ENCODE data around the gene NGFR. TPM values are rescaled to one million over a fixed set of nuclear protein-coding genes. Genes with fewer than 3 reads are reported as not detected.

The NGFR gene
- total RNA-seq, 1 donor from 2014 or later, result 131 TPM

DNA sequence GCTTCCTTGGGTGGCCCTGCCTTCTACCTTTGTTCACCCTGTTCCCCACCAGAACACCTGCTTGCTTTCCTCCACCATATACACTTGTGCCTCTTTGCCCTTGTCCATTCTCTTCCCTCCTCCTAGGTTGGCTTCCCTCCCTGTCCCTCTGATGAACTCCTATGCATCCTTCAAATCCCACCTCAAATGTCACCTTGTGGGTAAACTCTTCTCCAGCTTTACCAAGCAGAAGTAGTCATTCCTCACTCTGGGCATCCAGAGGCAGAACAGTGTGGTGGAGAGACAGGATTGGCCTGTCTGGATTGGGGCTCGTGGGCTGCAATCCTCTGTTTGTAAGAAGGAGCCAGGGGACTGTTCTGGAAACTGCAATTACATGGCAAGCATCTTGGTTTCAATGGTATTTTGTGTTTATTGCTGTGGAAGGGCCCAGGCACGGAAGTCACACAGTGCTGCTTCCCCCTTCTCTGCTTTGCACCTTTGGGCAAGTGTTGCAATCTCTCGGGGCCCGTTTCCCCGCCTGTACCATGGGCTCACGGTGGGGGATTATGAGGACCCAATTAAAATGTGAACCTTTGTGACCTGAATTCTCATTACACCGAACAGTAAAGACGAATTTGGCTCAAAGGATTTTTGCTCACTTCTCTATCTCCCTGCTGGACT is 58.7 kb downstream of the NGFR start:
- Mint-ChIP-seq H3K4me3 (ENCODE audit: unreplicated experiment) (no peak overlapping the region), H3K27me3 (ENCODE audit: unreplicated experiment) (peaks cover 2% of the 10 kb centered on the region), H3K4me1 (ENCODE audit: low read depth, unreplicated experiment) (peaks cover 14% of the 10 kb centered on the region), H3K9me3 (ENCODE audit: unreplicated experiment) (peaks cover 2% of the 10 kb centered on the region), H3K36me3 (ENCODE audit: unreplicated experiment) (no peaks in the 10 kb centered on the region), H3K27ac (ENCODE audit: unreplicated experiment) (no peak overlapping the region)
- DNase-seq, result no peak
- TF ChIP-seq, protein P1, sequence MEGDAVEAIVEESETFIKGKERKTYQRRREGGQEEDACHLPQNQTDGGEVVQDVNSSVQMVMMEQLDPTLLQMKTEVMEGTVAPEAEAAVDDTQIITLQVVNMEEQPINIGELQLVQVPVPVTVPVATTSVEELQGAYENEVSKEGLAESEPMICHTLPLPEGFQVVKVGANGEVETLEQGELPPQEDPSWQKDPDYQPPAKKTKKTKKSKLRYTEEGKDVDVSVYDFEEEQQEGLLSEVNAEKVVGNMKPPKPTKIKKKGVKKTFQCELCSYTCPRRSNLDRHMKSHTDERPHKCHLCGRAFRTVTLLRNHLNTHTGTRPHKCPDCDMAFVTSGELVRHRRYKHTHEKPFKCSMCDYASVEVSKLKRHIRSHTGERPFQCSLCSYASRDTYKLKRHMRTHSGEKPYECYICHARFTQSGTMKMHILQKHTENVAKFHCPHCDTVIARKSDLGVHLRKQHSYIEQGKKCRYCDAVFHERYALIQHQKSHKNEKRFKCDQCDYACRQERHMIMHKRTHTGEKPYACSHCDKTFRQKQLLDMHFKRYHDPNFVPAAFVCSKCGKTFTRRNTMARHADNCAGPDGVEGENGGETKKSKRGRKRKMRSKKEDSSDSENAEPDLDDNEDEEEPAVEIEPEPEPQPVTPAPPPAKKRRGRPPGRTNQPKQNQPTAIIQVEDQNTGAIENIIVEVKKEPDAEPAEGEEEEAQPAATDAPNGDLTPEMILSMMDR (IDR thresholded peaks at IDR 0.05; ENCODE audit: partially characterized antibody, unreplicated experiment), result no peak

DNA sequence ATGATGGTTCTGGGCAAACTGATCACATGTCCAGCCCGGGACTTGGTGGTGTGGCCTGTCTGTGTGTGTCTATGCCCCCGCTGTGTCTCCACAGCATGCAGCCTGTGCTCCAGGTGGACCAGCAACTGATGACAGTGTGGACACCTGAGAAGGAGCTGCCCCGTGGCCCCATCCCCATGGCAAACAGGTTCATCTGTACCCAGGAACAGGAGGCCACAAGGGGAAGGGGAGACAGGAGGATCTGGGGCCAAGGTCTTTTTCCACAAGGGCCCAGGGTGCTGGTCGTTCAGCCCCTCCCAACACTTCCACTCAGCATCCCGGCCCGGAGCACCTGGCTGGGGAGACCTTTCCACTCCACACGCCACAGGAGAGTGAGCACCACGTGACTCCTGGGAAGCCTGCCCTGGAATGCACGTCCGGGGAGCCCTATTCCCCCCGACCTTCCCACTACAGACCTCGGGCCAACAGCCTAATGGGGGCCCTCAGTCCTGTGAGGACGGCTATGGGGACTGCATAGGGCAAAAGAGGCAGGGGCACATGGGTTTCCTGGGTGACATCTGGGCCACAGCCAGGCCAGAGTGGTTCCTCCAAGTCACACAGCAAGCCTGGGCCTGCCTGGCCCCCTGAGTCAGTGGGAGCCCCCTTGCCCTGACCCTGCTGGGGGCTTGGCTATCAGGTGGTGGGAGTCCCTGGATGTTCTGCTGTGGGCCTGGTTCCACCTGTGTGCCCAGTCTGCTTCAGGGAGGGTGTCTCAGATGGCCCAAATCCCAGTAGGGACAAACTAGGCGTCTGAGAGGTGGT is 59.8 kb downstream of the NGFR start:
- no peak for DNase-seq
- Mint-ChIP-seq H3K27ac (ENCODE audit: unreplicated experiment) (no peak overlapping the region), H3K4me1 (ENCODE audit: low read depth, unreplicated experiment) (peaks cover 10% of the 10 kb centered on the region), H3K9me3 (ENCODE audit: unreplicated experiment) (no peaks in the 10 kb centered on the region), H3K4me3 (ENCODE audit: unreplicated experiment) (no peak overlapping the region), H3K36me3 (ENCODE audit: unreplicated experiment) (no peaks in the 10 kb centered on the region), H3K27me3 (ENCODE audit: unreplicated experiment) (no peaks in the 10 kb centered on the region)
- TF ChIP-seq, protein P1 (IDR thresholded peaks at IDR 0.05; ENCODE audit: partially characterized antibody, unreplicated experiment), result no peak

DNA sequence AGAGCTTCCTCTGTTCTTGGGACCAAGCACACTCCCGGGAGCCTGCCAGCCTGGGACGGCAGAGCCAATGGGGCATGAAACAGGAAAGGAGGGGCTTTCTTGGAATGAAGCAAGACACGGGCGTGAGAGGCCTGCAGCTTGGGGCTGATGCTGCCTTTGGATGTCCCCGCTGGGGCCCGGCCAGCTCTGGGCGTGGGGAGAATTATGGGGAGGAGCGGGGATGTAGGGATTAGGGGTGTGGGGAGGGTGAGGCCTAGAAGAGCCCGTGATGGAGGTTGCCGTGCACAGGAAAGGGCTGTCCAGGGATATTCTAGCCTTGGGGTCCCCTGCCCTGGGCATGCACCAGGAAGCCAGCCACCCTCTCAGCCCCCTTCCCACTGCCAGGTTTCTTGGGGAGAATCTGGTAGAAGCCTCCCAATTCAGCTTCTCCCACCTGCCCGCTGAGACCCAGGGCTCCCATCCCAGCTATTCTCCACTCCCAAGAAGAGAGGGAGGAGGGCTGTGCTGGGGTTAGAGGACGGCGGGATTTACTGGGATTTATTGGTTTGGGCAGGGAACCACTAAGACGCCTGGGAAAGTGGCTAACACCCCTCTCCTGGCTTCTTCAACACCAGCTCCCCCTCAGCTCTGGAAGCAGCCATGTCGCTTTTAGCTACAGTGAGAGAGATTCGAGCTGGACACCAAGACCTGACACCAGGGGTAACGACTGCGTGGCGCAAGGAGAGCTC is 60.6 kb downstream of the NGFR start:
- Mint-ChIP-seq H3K9me3 (ENCODE audit: unreplicated experiment) (no peaks in the 10 kb centered on the region), H3K4me1 (ENCODE audit: low read depth, unreplicated experiment) (peaks cover 10% of the 10 kb centered on the region), H3K27ac (ENCODE audit: unreplicated experiment) (no peak overlapping the region), H3K4me3 (ENCODE audit: unreplicated experiment) (no peak overlapping the region), H3K36me3 (ENCODE audit: unreplicated experiment) (no peaks in the 10 kb centered on the region), H3K27me3 (ENCODE audit: unreplicated experiment) (no peaks in the 10 kb centered on the region)
- TF ChIP-seq, protein P1 (IDR thresholded peaks at IDR 0.05; ENCODE audit: partially characterized antibody, unreplicated experiment), result no peak
- no peak for DNase-seq

DNA sequence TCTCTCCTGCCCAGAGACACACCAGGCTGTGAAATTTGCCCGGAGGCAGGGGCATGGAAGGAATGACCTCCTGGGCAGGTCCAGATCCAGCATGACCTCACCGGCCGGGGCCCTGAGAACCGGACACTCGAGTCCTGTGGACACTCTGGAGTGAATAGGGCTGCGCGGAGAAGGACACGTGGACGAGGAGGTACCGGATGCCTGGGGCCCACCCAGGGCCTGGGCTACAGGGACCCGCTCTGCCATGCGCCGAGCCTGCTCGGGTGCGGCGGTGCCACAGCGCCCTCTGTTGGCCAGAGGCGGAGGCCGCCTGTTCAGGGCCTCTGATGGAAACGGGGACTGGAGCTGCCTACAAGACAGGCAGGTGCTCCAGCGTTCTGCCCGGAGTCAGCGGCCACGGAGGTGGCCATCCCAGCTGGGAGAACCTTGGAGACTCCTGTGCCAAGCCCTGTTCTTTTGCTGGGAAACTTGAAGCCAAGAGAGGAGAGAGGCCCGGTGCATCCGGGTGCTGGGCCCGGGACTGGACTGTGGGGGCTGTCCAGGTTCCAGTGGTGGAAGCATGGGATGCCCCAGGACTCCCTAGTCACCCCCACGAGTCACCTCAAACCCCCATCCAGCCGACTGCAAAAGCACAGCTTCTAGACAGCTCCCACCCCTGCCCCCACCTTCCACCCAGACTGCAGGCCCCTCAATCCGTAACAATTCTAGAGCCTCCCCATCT is 61.3 kb downstream of the NGFR start:
- Mint-ChIP-seq H3K27me3 (ENCODE audit: unreplicated experiment) (no peaks in the 10 kb centered on the region), H3K4me3 (ENCODE audit: unreplicated experiment) (no peak overlapping the region), H3K36me3 (ENCODE audit: unreplicated experiment) (peaks cover 7% of the 10 kb centered on the region), H3K27ac (ENCODE audit: unreplicated experiment) (no peak overlapping the region), H3K9me3 (ENCODE audit: unreplicated experiment) (no peaks in the 10 kb centered on the region), H3K4me1 (ENCODE audit: low read depth, unreplicated experiment) (peaks cover 9% of the 10 kb centered on the region)
- TF ChIP-seq, protein P1 (IDR thresholded peaks at IDR 0.05; ENCODE audit: partially characterized antibody, unreplicated experiment), result peak; percentile 98
- peak; percentile 94 for DNase-seq
